HL-60/S4 treated with retinoic acid at 250 ng/mL for 4 days and 3 days (cell line): ENCODE results near the gene BMP8A.
"Not testable (repeated sequence)": the region's sequence is repeated elsewhere in the genome, so short reads cannot be mapped to it uniquely, and the experiment has no call there.

Source experiments
- in situ Hi-C: fragments of 300-500 bp; cut with MboI; formaldehyde crosslinking; loops from 2 replicates; pipeline ENCODE4 v1.7.0; 2022; ENCODE audit warnings: low sequenced_read_pairs

BMP8A gene

DNA sequence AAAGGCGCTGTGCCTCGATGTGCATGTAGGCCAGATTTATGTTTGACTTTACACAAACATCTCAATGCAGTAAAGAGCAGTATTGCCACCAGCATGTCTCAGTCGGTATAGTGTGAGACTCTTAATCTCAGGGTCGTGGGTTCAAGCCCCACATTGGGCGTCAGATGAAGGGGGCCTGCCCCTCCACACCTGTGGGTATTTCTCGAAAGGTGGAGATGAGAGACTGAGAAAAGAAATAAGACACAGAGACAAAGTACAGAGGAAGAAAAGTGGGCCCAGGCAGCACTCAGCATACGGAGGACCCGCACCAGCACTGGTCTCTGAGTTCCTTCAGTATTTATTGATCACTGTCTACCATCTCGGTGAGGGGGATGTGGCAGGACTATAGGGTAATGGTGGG lies 13.0 kb downstream of the BMP8A start:
- in situ Hi-C loops: not testable (repeated sequence)

DNA sequence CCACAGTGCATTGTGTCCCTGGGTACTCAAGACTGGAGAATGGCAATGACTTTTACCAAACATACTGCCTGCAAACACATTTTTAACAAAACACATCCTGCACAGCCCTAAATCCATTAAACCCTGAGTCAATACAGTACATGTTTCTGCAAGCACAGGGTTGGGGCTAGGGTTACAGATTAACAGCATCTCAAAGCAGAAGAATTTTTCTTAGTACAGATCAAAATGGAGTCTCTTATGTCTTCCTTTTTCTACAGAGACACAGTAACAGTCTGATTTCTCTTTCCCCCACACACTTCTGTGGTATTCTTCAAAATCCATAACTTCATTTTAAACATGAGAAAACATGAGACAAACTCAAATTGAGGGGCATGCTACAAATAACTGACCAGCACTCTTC lies 13.9 kb downstream of the BMP8A start:
- in situ Hi-C loops: no loop called here

DNA sequence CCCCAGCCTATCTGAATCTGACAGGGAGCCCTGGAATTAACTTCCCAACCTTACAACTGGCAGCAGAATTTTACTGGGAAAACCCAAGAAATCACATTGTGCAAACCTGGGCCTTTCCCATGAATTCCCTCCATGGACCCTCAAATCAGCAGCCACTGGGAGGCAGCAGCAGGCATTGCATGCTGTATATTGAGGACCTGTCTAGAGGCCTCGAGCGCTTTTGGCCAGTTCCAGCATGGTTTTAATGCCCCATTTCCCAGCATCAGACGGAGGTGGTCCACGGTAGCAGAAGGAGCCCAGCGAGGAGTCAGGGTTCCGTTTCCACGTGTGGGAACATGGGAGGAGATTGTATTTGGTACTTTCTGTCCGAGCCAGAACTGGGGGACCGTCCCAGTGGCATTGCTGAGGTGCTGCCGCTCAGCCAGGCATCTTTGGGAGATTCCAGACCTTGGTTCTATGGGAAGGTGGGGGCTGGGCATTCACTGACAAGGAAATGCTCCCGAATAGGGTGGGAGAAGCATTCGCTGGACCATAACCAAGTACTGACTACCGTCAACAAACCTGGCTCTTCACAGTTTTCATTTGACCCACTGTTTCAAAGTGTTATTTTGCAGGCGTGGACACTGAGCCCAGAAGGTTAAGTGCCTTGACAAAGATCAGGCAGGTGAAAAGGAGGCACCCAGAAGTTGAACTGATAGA lies 15.9 kb downstream of the BMP8A start:
- in situ Hi-C loops: no loop called here

DNA sequence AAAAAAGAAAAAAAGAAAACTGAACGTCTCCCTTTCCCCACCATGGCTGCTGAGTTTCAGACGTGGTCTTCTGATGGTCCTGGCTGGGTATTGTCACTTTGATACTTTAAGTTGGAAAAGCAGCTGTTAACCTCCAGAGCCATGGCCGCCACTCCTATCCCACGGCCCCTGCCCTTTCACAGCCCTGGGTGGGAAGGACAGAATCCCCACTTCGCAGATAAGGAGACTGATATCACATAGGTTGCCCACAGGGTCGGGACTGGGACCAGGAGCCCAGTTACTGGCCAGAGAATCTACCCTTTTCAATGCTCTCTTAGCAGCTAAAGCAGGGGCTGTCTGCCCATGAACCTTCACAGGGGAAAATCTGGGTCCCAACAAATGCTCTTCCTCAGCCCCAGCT lies 16.8 kb downstream of the BMP8A start:
- in situ Hi-C loops: no loop called here

DNA sequence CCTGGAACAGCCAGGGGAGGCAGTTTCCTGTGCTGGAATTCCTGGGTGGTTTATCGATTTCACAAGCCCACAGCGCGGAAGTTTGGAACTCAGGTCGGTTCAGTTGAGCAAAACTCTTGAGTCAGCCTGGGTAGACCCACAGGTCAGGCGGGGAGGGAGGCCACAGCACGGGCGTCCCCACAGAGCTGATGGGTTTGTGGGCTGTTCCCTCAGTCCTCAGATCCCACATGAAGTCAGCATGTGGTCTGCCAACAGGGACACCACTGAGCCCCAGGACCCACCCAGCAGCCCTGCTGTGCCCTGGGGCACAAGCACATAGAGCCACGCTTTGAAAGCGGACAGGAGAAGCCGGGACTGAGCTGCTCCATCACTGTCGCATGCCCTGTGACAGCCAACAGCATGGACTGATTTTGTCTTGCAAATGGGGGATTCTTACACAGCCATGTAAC lies 17.4 kb downstream of the BMP8A start:
- in situ Hi-C loops: no loop called here

DNA sequence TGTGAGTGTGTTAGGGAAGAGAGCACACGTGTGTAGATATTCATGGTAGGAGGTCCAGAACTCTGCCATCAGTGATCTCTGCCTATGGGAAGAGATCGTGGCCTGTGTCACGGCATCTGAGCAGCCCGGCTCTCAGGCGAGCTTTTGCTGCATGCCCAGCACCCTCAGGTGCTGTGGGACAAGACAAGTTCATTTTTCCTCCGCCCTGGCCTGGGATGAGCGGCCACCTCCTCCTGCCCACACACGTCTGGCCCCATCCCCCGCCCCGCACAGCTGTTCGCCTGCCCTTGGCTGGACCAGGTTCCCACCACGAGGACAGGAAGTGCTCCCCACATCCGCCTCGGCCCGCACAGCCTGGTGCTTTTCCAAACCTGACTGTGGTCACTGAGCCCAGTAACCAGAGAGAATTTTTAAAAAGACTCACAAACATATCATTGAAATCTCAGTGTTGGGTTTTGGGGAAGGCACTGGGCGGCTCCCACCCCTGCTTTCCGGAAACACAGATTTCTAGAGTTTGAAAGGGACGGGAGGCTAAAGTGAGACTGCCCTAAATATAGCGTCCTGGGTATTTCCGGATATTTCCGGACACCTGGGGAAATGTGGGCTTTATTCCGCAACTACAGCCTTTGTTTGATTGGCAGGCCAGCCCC lies 18.0 kb downstream of the BMP8A start:
- in situ Hi-C loops: no loop called here

DNA sequence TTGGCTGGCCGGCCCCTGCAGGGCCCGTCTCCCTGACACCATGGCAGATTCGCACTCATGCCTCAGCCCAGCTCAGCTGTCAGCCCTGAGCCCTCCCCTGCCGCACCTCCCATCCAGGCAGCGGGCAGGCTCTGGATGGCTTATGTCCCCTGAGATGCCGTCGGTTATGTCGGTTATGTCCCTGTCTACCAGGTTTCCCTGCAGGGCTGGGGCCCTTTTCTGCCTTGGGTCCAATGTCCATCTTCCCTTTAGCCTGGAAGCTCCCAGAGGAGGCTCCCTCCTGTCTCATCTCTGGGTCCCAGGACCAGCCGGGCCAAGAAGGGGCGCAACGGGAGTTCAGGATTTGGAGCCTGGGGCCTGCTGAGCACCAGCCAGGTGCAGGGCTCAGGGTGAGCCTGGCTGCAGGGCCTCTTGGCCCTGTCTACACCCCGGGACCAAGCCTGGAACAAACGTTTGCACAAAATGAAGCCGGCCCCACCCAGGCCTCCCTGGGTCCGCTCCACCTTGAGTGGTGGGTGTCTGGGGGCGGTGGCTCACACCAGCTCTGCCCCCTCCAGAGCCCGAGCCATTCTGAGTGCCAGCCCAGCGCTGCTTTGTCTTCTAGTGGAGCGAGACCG lies 19.2 kb downstream of the BMP8A start:
- in situ Hi-C loops: not testable (repeated sequence)

DNA sequence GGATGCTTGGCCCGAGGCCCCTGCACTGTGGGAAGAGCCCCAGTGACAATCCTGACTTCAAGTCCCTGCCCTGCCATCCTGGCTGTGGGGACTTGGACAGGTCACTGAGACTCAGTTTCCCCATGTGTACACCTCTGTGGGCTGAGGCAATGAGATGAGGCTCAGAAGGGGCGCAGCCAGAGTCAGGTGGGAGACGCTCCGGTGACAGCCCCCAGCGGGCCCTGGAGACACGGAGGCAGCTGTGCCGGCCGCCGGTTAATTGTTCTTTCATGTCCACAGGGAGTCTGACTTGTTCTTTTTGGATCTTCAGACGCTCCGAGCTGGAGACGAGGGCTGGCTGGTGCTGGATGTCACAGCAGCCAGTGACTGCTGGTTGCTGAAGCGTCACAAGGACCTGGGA lies 20.0 kb downstream of the BMP8A start:
- in situ Hi-C loops: not testable (repeated sequence)

DNA sequence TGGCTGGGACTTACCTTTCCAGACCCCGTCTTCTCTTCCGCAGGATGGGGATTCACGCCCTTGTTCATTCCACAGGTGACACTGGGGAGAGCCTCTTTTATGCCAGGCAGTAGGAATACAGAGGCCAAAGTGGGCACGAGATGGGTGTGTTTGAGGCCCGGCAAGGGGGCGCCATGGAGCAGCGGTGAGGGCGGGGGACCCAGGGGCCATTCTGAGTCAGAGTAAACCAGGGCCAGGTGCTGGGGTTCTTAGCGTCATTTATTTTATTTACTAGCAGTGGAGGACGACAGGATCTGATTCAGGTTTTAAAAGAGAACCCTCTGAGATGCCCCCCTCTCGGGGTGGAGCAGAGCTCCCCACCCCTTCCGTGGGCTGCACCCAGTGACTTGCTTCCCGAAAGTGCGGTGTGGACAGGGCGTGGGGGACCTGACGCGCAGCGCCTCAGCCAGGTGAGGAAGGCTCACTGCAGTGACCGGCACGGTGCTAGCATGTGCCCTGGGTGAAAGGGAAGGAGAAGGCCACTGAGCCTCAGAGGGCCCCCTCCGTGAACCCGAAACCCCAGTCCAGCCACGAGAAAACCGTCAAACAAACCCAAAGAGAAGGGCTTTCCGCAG lies 20.9 kb downstream of the BMP8A start:
- in situ Hi-C loops: not testable (repeated sequence)

DNA sequence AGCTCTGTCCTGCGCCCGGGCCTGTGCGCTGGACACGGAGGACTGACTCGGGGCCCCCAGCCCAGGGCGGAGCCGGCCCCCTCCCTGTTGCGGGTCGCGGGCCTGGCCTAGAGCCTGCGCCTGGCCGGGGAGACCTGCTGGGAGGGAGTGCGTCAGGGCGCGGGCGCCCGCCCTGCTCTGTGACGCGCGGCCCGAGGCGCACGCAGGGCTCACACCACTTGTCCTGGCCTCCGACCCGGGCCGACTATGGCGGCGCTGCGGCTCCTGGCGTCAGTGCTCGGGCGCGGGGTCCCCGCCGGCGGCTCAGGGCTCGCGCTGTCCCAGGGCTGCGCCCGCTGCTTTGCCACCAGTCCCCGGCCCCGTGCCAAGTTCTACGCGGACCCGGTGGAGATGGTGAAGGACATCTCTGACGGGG lies 23.3 kb downstream of the BMP8A start:
- in situ Hi-C loops: not testable (repeated sequence)

DNA sequence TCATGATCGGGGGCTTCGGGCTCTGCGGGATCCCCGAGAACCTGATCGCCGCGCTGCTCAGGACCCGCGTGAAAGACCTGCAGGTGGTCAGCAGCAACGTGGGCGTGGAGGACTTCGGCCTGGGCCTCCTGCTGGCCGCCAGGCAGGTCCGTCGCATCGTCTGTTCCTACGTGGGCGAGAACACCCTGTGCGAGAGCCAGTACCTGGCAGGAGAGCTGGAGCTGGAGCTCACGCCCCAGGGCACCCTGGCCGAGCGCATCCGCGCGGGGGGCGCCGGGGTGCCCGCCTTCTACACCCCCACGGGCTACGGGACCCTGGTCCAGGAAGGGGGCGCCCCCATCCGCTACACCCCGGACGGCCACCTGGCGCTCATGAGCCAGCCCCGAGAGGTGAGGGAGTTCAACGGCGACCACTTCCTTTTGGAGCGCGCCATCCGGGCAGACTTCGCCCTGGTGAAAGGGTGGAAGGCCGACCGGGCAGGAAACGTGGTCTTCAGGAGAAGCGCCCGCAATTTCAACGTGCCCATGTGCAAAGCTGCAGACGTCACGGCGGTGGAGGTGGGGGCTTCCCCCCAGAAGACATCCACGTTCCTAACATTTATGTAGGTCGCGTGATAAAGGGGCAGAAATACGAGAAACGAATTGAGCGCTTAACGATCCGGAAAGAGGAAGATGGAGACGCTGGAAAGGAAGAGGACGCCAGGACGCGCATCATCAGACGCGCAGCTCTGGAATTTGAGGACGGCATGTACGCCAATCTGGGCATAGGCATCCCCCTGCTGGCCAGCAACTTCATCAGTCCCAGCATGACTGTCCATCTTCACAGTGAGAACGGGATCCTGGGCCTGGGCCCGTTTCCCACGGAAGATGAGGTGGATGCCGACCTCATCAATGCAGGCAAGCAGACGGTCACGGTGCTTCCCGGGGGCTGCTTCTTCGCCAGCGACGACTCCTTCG lies 24.0 kb downstream of the BMP8A start:
- in situ Hi-C loops: not testable (repeated sequence)

DNA sequence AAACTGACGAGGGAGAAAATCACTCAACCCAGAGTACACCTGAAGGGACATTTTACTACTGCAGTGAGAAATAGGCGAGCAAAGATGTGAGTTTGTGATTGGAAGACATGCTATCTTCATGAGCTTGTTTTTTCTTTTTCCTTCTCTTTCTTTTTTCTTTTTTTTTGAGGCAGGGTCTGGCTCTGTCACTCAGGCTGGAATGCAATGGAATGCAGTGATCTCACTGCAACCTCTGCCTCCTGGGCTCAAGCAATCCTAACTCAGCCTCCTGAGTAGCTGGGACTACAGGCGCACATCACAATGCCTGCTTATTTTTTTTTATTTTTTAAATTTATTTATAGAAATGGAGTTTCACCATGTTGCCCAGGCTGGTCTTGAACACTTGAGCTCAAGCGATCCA lies 25.4 kb downstream of the BMP8A start:
- in situ Hi-C loops: not testable (repeated sequence)

DNA sequence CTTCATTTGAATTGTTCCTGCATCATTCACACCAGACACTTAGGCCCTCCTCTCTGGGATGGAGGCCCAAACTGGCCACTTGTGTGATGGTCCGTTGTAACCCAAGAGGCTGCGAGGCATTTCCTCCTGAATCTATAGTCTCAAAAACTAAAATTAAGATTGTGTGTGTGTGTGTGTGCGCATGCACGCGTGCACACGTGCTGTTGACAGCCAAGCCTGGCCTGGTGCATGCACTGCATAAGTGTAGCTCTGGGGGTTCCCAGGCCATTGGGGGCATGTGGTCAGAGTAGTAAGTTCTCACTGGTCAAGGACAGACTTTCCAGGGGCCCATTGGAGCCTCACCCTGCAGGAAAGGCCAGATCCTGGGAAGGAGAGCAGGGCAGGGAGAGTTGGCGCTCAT lies 26.5 kb downstream of the BMP8A start:
- in situ Hi-C loops: not testable (repeated sequence)

DNA sequence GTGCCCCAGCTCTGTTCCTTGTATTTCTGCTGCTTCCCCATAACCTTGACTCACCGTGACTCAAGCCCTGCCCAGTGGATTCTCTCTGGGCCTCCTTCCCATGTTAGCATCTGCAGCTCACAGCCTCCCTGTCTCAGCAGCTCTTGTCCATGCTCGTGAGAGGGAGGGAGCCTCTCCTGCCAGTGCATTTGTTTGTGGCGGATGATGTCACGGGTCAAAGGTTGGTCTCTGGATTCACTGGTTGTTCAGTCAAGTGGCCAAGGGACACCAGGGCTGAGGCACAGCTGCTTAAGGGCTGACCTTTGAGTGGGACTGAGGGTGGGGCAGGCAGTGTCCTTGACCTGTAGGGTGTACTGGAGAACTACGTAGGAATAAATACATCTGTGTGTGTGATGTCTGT lies 27.9 kb downstream of the BMP8A start:
- in situ Hi-C loops: not testable (repeated sequence)

DNA sequence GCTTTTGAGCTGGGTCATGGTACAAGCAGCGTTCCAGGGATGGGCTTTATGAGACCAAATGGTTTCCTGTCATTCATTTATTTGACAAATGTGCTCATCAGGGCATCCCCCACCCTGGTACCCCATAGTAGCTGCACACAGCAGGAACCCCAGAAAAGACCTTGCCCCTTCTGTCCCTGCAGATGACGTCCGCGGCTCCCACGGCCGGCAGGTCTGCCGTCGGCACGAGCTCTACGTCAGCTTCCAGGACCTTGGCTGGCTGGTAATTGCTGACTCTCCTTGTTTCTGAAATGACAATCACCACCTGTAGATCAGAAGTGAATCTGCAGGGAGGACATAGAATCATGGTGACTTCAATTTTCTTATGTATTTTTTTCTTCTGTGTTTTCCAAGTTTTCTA lies 30.8 kb downstream of the BMP8A start:
- in situ Hi-C loops: not testable (repeated sequence)

DNA sequence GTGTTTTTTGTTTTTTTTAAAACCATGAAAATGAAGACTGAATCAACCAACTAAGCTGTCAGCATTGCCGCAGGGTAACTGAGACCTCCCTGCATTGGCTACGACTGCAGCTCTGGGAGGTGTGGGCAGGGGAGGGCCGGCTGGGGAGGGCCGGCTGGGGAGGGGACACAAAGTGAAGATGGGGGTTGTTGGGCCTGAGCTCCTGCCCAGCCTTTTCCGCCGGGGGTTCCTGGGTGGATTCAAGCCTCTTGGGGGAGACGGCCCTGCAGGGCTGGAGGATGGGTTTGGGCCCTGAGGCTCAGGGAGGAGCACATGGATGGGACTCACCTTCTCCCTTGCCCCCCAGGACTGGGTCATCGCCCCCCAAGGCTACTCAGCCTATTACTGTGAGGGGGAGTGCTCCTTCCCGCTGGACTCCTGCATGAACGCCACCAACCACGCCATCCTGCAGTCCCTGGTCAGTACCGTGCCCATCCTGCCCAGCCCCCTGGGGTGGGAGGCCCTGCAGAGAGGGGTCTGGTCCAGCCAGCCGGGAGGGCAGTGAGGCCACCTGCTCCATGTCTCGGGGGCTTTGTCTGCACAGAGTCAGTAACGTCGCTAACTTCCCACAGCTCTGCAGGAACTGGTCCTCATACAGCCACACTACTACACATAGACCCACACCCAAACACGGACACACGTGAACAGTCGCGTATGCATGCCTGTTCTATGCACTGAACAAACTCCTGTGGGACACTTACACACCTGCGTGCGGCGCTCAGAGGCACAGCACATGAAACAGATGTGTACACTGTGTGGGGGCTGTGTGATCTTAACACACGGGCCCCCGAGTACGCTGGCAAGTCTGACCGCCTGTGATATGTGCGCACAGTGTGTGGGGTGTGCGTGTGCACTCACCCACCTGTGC lies 31.5 kb downstream of the BMP8A start:
- in situ Hi-C loops: no loop called here

DNA sequence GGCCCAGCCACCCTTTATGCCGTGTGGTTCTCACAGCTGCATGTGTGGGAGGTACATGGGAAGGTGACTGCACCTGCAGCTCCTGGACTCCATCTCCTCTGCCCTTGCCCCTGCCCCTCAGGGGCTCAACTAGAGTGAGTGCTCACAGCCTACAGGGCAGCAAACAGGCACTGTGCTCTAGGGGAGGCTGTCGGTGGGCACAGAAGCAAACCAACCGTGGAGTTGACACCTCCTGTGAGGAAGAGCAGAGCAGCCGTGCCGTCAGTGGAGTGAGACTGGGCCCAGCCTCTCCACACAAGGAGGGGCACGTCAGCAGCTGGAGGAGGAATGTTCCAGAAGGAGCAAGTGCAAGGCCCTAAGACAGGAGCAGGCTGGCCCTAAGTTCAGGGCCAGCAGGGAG lies 32.7 kb downstream of the BMP8A start:
- in situ Hi-C loops: no loop called here

DNA sequence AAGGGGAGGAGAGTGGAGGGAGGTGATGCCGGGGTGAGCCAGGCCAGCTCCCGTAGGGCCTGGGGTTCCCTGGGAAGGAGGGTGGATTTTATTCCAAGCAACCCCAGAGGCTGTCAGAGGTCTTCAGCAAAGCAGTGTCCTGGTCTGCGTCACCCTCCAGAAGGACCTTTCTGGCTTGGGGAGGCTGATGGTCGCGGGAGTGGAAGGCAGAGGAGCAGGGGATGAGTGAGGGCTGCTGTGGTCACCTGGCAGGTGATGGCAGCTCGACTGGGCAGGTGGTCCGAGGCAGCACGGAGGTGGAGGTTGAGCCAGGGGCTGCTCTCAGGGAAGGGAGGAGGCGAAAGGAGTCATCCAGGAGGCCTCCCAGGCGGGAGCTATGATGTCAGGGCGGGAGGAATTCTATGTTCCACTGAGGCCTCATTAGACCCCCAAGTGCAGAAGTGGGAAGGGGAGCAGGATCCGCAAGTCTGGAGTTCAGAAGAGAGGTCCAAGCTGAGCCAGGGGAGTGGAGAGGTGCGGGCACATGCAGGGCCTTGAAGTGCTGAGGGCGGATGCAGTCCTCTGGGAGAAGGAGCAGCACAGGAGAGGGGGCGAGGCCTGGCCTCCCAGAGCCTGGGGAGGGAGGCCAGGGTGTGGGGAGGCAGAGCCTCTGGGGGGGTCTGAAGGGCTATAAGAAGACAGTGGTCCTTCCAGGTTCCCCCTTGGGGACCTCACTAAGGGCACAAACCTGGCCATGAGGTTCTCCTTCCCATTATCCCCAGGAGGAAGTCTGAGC lies 33.3 kb downstream of the BMP8A start:
- in situ Hi-C loops: no loop called here
